GM23338 (cell line): ENCODE measurements around the gene HSH2D. TPM values are rescaled to one million over a fixed set of nuclear protein-coding genes. Genes with fewer than 3 reads are reported as not detected.
A peak's percentile ranks its signal among the peaks of the same experiment; 100 is the strongest.

Source experiments
- ATAC-seq: fragments of 200-7000 bp; cut with Tn5 transposase; 3 replicates; pipeline ENCODE4 v1.9.1; 2020
- DNase-seq: peaks from one replicate; pipeline ENCODE4 v3.0.0-alpha.2; 2015; ENCODE audit warnings: low spot score
- H2AFZ ChIP-seq: fragments of 200-600 bp; sonication (generic); 2 replicates; pipeline ENCODE4 v1.8.0; 2016; ENCODE audit warnings: antibody characterized with exemption, mild to moderate bottlenecking, moderate library complexity
- H3F3A ChIP-seq: fragments of 200-600 bp; sonication (generic); replicated peaks from 2 replicates; pipeline ENCODE4 v1.8.0; 2017; ENCODE audit warnings: antibody characterized with exemption, mixed run types, low read depth
- H3K27ac ChIP-seq: fragments of 200-600 bp; sonication (generic); 2 replicates; pipeline ENCODE4 v1.6.1; 2016; ENCODE audit warnings: low read depth
- H3K27me3 ChIP-seq: fragments of 200-600 bp; sonication (generic); 2 replicates; pipeline ENCODE4 v1.8.0; 2016; ENCODE audit warnings: mild to moderate bottlenecking, mixed run types, moderate library complexity; ENCODE audit not compliant: insufficient read depth
- H3K36me3 ChIP-seq: fragments of 200-600 bp; sonication (generic); 2 replicates; pipeline ENCODE4 v1.8.0; 2016; ENCODE audit warnings: mild to moderate bottlenecking; ENCODE audit not compliant: insufficient read depth
- H3K4me1 ChIP-seq: fragments of 200-600 bp; sonication (generic); 2 replicates; pipeline ENCODE4 v1.8.0; 2016; ENCODE audit warnings: mild to moderate bottlenecking, moderate library complexity; ENCODE audit not compliant: insufficient read depth
- H3K4me2 ChIP-seq: fragments of 200-600 bp; sonication (generic); 2 replicates; pipeline ENCODE4 v1.7.1; 2017; ENCODE audit warnings: mixed run types
- H3K4me3 ChIP-seq: fragments of 200-600 bp; sonication (generic); 2 replicates; pipeline ENCODE4 v1.6.1; 2016; ENCODE audit warnings: mixed run types
- H3K79me2 ChIP-seq: fragments of 200-600 bp; sonication (generic); replicated peaks from 2 replicates; pipeline ENCODE4 v1.8.0; 2017; ENCODE audit warnings: mild to moderate bottlenecking; ENCODE audit not compliant: insufficient read depth
- H3K9me2 ChIP-seq: fragments of 200-600 bp; sonication (generic); 2 replicates; pipeline ENCODE4 v1.8.0; 2017; ENCODE audit not compliant: insufficient read depth
- H4K20me1 ChIP-seq: fragments of 200-600 bp; sonication (generic); replicated peaks from 2 replicates; pipeline ENCODE4 v1.8.0; 2017; ENCODE audit warnings: mild to moderate bottlenecking; ENCODE audit not compliant: insufficient read depth
- H3K27ac Mint-ChIP-seq: 2 replicates; pipeline ENCODE4 v1.8.0; 2020; ENCODE audit warnings: inconsistent platforms, mild to moderate bottlenecking, moderate library complexity, mixed read lengths
- H3K27me3 Mint-ChIP-seq: 3 replicates; pipeline ENCODE4 v1.8.0; 2022; ENCODE audit warnings: low read depth, mild to moderate bottlenecking, moderate library complexity, mixed read lengths, inconsistent platforms; ENCODE audit not compliant: insufficient read depth, poor library complexity
- H3K36me3 Mint-ChIP-seq: 3 replicates; pipeline ENCODE4 v1.8.0; 2021; ENCODE audit warnings: low read depth, mild to moderate bottlenecking, inconsistent platforms, moderate library complexity, mixed read lengths
- H3K4me1 Mint-ChIP-seq: 3 replicates; pipeline ENCODE4 v1.8.0; 2020; ENCODE audit warnings: mild to moderate bottlenecking, inconsistent platforms, mixed read lengths
- H3K4me3 Mint-ChIP-seq: 3 replicates; pipeline ENCODE4 v1.8.0; 2021; ENCODE audit warnings: moderate library complexity, mild to moderate bottlenecking, inconsistent platforms, mixed read lengths
- H3K9me3 Mint-ChIP-seq: 3 replicates; pipeline ENCODE4 v1.8.0; 2020; ENCODE audit warnings: moderate library complexity, mild to moderate bottlenecking, inconsistent platforms, mixed read lengths
- CREB1 ChIP-seq: fragments of 250-450 bp; sonication (Bioruptor Pico); IDR thresholded peaks from 2 replicates; pipeline ENCODE4 v1.5.0; 2020; ENCODE audit warnings: low read depth, mild to moderate bottlenecking, moderate library complexity
- CTCF ChIP-seq, 2 experiments: fragments of 200-600 bp in 1 of 2; sonication (generic) in 1 of 2; conservative IDR thresholded peaks; 2 replicates each; pipeline versions ENCODE4 v1.5.1 to v1.6.1; 2016 to 2017; ENCODE audit warnings: antibody characterized with exemption in 2 of 2, low read depth in 2 of 2, mild to moderate bottlenecking in 2 of 2, moderate library complexity in 1 of 2
- ETS1 ChIP-seq: IDR thresholded peaks from 2 replicates; pipeline ENCODE4 v1.6.1; 2016; ENCODE audit warnings: antibody characterized with exemption
- EZH2 ChIP-seq: fragments of 200-600 bp; sonication (generic); IDR thresholded peaks from one replicate; pipeline ENCODE4 v1.8.0; 2017; ENCODE audit warnings: antibody characterized with exemption, mild to moderate bottlenecking, low read depth; ENCODE audit not compliant: unreplicated experiment
- EZH2phosphoT487 ChIP-seq: fragments of 200-600 bp; sonication (generic); IDR thresholded peaks from one replicate; pipeline ENCODE4 v1.8.1; 2018; ENCODE audit warnings: antibody characterized with exemption; ENCODE audit not compliant: unreplicated experiment
- JUNB ChIP-seq: IDR thresholded peaks from one replicate; pipeline ENCODE4 v1.6.1; 2016; ENCODE audit warnings: antibody characterized with exemption; ENCODE audit not compliant: unreplicated experiment
- NANOG ChIP-seq: IDR thresholded peaks from 2 replicates; pipeline ENCODE4 v1.6.1; 2016; ENCODE audit warnings: antibody characterized with exemption, borderline replicate concordance
- POLR2AphosphoS5 ChIP-seq: IDR thresholded peaks from 2 replicates; pipeline ENCODE4 v1.6.1; 2016; ENCODE audit warnings: antibody characterized with exemption, low read depth
- REST ChIP-seq: IDR thresholded peaks from one replicate; pipeline ENCODE4 v1.6.1; 2018; ENCODE audit warnings: antibody characterized with exemption; ENCODE audit not compliant: unreplicated experiment
- STAT1 ChIP-seq: IDR thresholded peaks from one replicate; pipeline ENCODE4 v1.6.1; 2016; ENCODE audit warnings: antibody characterized with exemption; ENCODE audit not compliant: unreplicated experiment
- ZNF114 ChIP-seq: fragments of 250-450 bp; sonication (Bioruptor Pico); IDR thresholded peaks from 2 replicates; pipeline ENCODE4 v1.5.0; 2020; ENCODE audit warnings: mild to moderate bottlenecking, moderate library complexity
- ZNF331 ChIP-seq: fragments of 250-450 bp; sonication (Bioruptor Pico); IDR thresholded peaks from 2 replicates; pipeline ENCODE4 v1.5.0; 2020; ENCODE audit warnings: low read depth, mild to moderate bottlenecking, moderate library complexity
- ZNF462 ChIP-seq: fragments of 250-450 bp; sonication (Bioruptor Pico); IDR thresholded peaks from 2 replicates; pipeline ENCODE4 v1.5.0; 2020; ENCODE audit warnings: mild to moderate bottlenecking, moderate library complexity
- polyA plus RNA-seq: library from polyadenylated mRNA; unstranded; fragments of >200 nt; fragmentation: Nextera tagmentation; extraction: Ambion mirVana; gene quantifications from 2 replicates; pipeline ENCODE4 v1.2.1, GENCODE V29; 2016
- total RNA-seq: library from RNA; depleted of rRNA; stranded (reverse); fragments of >200 nt; shearing (Covaris generic); gene quantifications from 2 replicates; pipeline ENCODE4 v1.2.3, GENCODE V29; 2014

HSH2D gene
- total and polyA plus RNA-seq, 2 experiments from 2014 or later = 0.81 to 1.4 TPM

- Mint-ChIP-seq H3K4me1 (peaks cover 7% of the 10 kb centered on the region; the same call in 2 of the 3 replicates), H3K9me3 (no peaks in the 10 kb centered on the region; the same call in 2 of the 3 replicates), H3K4me3 (no peak overlapping the region), H3K36me3 (peaks cover 38% of the 10 kb centered on the region), H3K27ac (no peak overlapping the region), H3K27me3 (peaks cover 6% of the 10 kb centered on the region)
- Histone ChIP-seq H3K4me3 (no peak overlapping the region), H3K9me2 (no peaks in the 10 kb centered on the region), H3K27ac (0 out of 2 replicates have a peak overlapping the region, but pooled peaks have one; percentile 14), H3K79me2 (no peaks in the 10 kb centered on the region), H3F3A (no peaks in the 10 kb centered on the region), H3K4me1 (peaks cover 9% of the 10 kb centered on the region), H4K20me1 (0 out of 2 replicates have a peak, but pooled peaks cover 4% of the 10 kb centered on the region), H3K36me3 (peaks cover 22% of the 10 kb centered on the region), H3K4me2 (no peak overlapping the region), H3K27me3 (no peaks in the 10 kb centered on the region), H2AFZ (no peak overlapping the region)
- no peak for TF ChIP-seq ZNF114 (CRISPR knock-in tag)
- TF ChIP-seq ZNF462 (CRISPR knock-in tag) = no peak
- no peak for TF ChIP-seq JUNB
- no peak for TF ChIP-seq CREB1 (CRISPR knock-in tag)
- TF ChIP-seq STAT1 = no peak
- no peak for TF ChIP-seq REST
- TF ChIP-seq NANOG = no peak
- no peak for TF ChIP-seq ETS1
- TF ChIP-seq POLR2AphosphoS5 = no peak
- TF ChIP-seq CTCF (conservative IDR thresholded peaks at IDR 0.05; ENCODE audit: low read depth in 2 of 2) = no peak
- TF ChIP-seq ZNF331 (CRISPR knock-in tag) = no peak
- TF ChIP-seq EZH2phosphoT487 = no peak
- no peak for TF ChIP-seq EZH2
- no peak for ATAC-seq
- DNase-seq = no peak
Measured at GRCh38 chr19:16104722-16105121, 38.8 kb upstream of the HSH2D start.
